HG02610 (cell line): ENCODE results near the gene MVB12A.

Source experiments
- ATAC-seq: cut with Tn5 transposase; IDR thresholded peaks from one replicate; pipeline ENCODE4 v1.9.1; 2021; ENCODE audit warnings: mild to moderate bottlenecking, moderate library complexity; ENCODE audit not compliant: unreplicated experiment

MVB12A gene

GRCh38 chr19:17419621-17420474, at the start of gene MVB12A:
Gene MVB12A, plus strand, starts transcription at chr19:17420047. Its CDS starts 89 bp downstream, at chr19:17420136.
- peak; percentile 87 for ATAC-seq

GRCh38 chr19:17376935-17377600, 42.8 kb upstream of the MVB12A start, which contains the start of gene PLVAP:
Gene PLVAP, minus strand, starts transcription at chr19:17377342. Its CDS starts 54 bp downstream, at chr19:17377288.
- no peak for ATAC-seq

GRCh38 chr19:17378271-17378670, 41.6 kb upstream of the MVB12A start:
- ATAC-seq, result no peak

GRCh38 chr19:17379221-17379631, 40.6 kb upstream of the MVB12A start:
- no peak for ATAC-seq

GRCh38 chr19:17380426-17381138, 39.3 kb upstream of the MVB12A start:
- ATAC-seq, result no peak

GRCh38 chr19:17385878-17386611, 33.8 kb upstream of the MVB12A start:
- no peak for ATAC-seq

- ATAC-seq, result no peak
Observed at GRCh38 chr19:17389288-17389687, 30.6 kb upstream of the MVB12A start.

GRCh38 chr19:17389957-17390664, 29.7 kb upstream of the MVB12A start:
- ATAC-seq, result no peak

- ATAC-seq, result peak; percentile 89
Observed at GRCh38 chr19:17390665-17391370, 29.0 kb upstream of the MVB12A start.

- ATAC-seq, result no peak
Observed at GRCh38 chr19:17391371-17392151, 28.3 kb upstream of the MVB12A start.

- no peak for ATAC-seq
Observed at GRCh38 chr19:17393002-17393401, 26.8 kb upstream of the MVB12A start.

GRCh38 chr19:17393914-17394313, 25.9 kb upstream of the MVB12A start, which contains the start of gene CCDC194:
Gene CCDC194, minus strand, starts transcription at chr19:17394196. Its CDS starts 38 bp downstream, at chr19:17394158.
- no peak for ATAC-seq

- no peak for ATAC-seq
Observed at GRCh38 chr19:17394891-17395415, 24.9 kb upstream of the MVB12A start.

- ATAC-seq, result no peak
Observed at GRCh38 chr19:17398902-17399527, 20.8 kb upstream of the MVB12A start.

GRCh38 chr19:17401628-17402027, 18.2 kb upstream of the MVB12A start:
- no peak for ATAC-seq

- ATAC-seq, result no peak
Observed at GRCh38 chr19:17402982-17403855, 16.6 kb upstream of the MVB12A start.

- no peak for ATAC-seq
Observed at GRCh38 chr19:17404015-17404414, 15.8 kb upstream of the MVB12A start.
